IMR-90 (cell line): ENCODE data around the gene POMT2. TPM values are rescaled to one million over a fixed set of nuclear protein-coding genes. Genes with fewer than 3 reads are reported as not detected.

ENCODE experiments used
- ATAC-seq: fragments of 200-7000 bp; cut with Tn5 transposase; 2 replicates; pipeline ENCODE4 v1.9.1; 2020; ENCODE audit warnings: low read depth, mild to moderate bottlenecking, moderate library complexity
- BruUV-seq: library from RNA; stranded (reverse); fragments of 400-500 nt; replicated peaks from 2 replicates; lab custom pipeline; 2021; lab: Mats Ljungman, UMichigan
- CTCF ChIA-PET: fragments of 300-600 bp; formaldehyde crosslinking; extraction: SDS; loops from one replicate; lab custom pipeline; 2021; ENCODE audit warnings: antibody characterized with exemption; lab: Yijun Ruan, JAX
- POLR2A ChIA-PET: fragments of 300-600 bp; sonication (Branson Sonifier 250); formaldehyde crosslinking; loops from one replicate; lab custom pipeline; 2022; ENCODE audit warnings: antibody characterized with exemption; ENCODE audit not compliant: unreplicated experiment; lab: Charles Lee
- DNase-seq: peaks from one replicate; pipeline ENCODE4 v3.0.0; 2013
- H2AFZ ChIP-seq: replicated peaks from 2 replicates; pipeline ENCODE3; 2013; ENCODE audit warnings: low read length, mild to moderate bottlenecking; ENCODE audit not compliant: poor library complexity
- H2AK5ac ChIP-seq: 2 replicates; pipeline ENCODE4 v1.6.1; 2013; ENCODE audit warnings: low read depth, low read length, inconsistent platforms
- H2AK9ac ChIP-seq: replicated peaks from 2 replicates; pipeline ENCODE3; 2013; ENCODE audit warnings: mild to moderate bottlenecking, low read depth, low read length, moderate library complexity; ENCODE audit not compliant: poor library complexity
- H2BK120ac ChIP-seq: 2 replicates; pipeline ENCODE4 v1.6.1; 2013; ENCODE audit warnings: low read depth, low read length, inconsistent platforms
- H2BK15ac ChIP-seq: 3 replicates; pipeline ENCODE4 v1.6.1; 2013; ENCODE audit warnings: low read depth, low read length, inconsistent platforms
- H2BK20ac ChIP-seq: 2 replicates; pipeline ENCODE4 v1.6.1; 2013; ENCODE audit warnings: low read depth, mild to moderate bottlenecking, inconsistent platforms, low read length, moderate library complexity
- H2BK5ac ChIP-seq: 2 replicates; pipeline ENCODE4 v1.6.1; 2013; ENCODE audit warnings: mild to moderate bottlenecking, low read depth, low read length, inconsistent platforms; ENCODE audit not compliant: poor library complexity, severe bottlenecking
- H3K14ac ChIP-seq: replicated peaks from 2 replicates; pipeline ENCODE4 v1.6.1; 2013; ENCODE audit warnings: low read depth, low read length, inconsistent platforms
- H3K18ac ChIP-seq: 2 replicates; pipeline ENCODE4 v1.6.1; 2013; ENCODE audit warnings: low read depth, low read length, control low read depth
- H3K23ac ChIP-seq: 2 replicates; pipeline ENCODE4 v1.6.1; 2013; ENCODE audit warnings: low read depth, low read length, inconsistent platforms
- H3K27ac ChIP-seq: 2 replicates; pipeline ENCODE4 v1.5.1; 2013; ENCODE audit warnings: mild to moderate bottlenecking, control low read depth, low read length; ENCODE audit not compliant: insufficient read depth
- H3K27me3 ChIP-seq: 2 replicates; pipeline ENCODE4 v1.6.1; 2013; ENCODE audit warnings: low read length; ENCODE audit not compliant: control insufficient read depth, insufficient read depth
- H3K36me3 ChIP-seq: 2 replicates; pipeline ENCODE4 v1.6.1; 2013; ENCODE audit warnings: low read length, mixed read lengths; ENCODE audit not compliant: control insufficient read depth, insufficient read depth
- H3K4ac ChIP-seq: 2 replicates; pipeline ENCODE4 v1.6.1; 2013; ENCODE audit warnings: low read depth, low read length, inconsistent platforms
- H3K4me1 ChIP-seq: 2 replicates; pipeline ENCODE4 v1.6.1; 2013; ENCODE audit warnings: low read length, mixed read lengths; ENCODE audit not compliant: control insufficient read depth, insufficient read depth
- H3K4me2 ChIP-seq: 2 replicates; pipeline ENCODE4 v1.6.1; 2013; ENCODE audit warnings: low read depth, mild to moderate bottlenecking, control low read depth, low read length, moderate library complexity
- H3K4me3 ChIP-seq: 2 replicates; pipeline ENCODE4 v1.5.1; 2013; ENCODE audit warnings: low read depth, mild to moderate bottlenecking, control low read depth, low read length, moderate library complexity; ENCODE audit not compliant: insufficient read depth
- H3K56ac ChIP-seq: 2 replicates; pipeline ENCODE4 v1.6.1; 2013; ENCODE audit warnings: low read length, inconsistent platforms; ENCODE audit not compliant: insufficient read depth; ENCODE audit errors: extremely low read depth
- H3K79me1 ChIP-seq, 2 experiments: 2 replicates each; pipeline ENCODE4 v1.6.1; 2013; ENCODE audit warnings: low read length in 2 of 2, inconsistent platforms in 1 of 2, low read depth in 1 of 2
- H3K9ac ChIP-seq: 2 replicates; pipeline ENCODE4 v1.6.1; 2013; ENCODE audit warnings: low read depth, low read length, control low read depth
- H3K9me1 ChIP-seq: 2 replicates; pipeline ENCODE4 v1.6.1; 2013; ENCODE audit warnings: low read length, inconsistent platforms; ENCODE audit not compliant: insufficient read depth
- H3K9me3 ChIP-seq: 2 replicates; pipeline ENCODE4 v1.6.1; 2013; ENCODE audit warnings: low read length; ENCODE audit not compliant: control insufficient read depth, insufficient read depth
- H4K20me1 ChIP-seq: 2 replicates; pipeline ENCODE4 v1.6.1; 2013; ENCODE audit warnings: low read length, inconsistent platforms; ENCODE audit not compliant: insufficient read depth
- H4K5ac ChIP-seq: 2 replicates; pipeline ENCODE4 v1.6.1; 2013; ENCODE audit warnings: mild to moderate bottlenecking, low read depth, low read length, control low read depth
- H4K8ac ChIP-seq, 2 experiments: 2 replicates each; pipeline ENCODE4 v1.6.1; 2013; ENCODE audit warnings: low read depth in 2 of 2, low read length in 2 of 2, control low read depth in 1 of 2, inconsistent platforms in 1 of 2
- H4K91ac ChIP-seq: 2 replicates; pipeline ENCODE4 v1.6.1; 2013; ENCODE audit warnings: low read depth, low read length, inconsistent platforms; ENCODE audit not compliant: insufficient read depth
- ELK1 ChIP-seq: fragments of 150-350 bp; IDR thresholded peaks from 2 replicates; pipeline ENCODE4 v1.6.1; 2016; ENCODE audit warnings: low read depth, mild to moderate bottlenecking, low read length, moderate library complexity, borderline replicate concordance
- RCOR1 ChIP-seq: IDR thresholded peaks from 2 replicates; pipeline ENCODE4 v1.6.1; 2012; ENCODE audit warnings: mild to moderate bottlenecking, low read length, improper control_type of control experiment; ENCODE audit not compliant: insufficient replicate concordance
- WGBS, 2 experiments: methylation state at CpG; one replicate each; pipeline versions ENCODE4 v1.1.5 to v1.1.7; 2013; ENCODE audit warnings: missing lambda C conversion rate in 2 of 2; ENCODE audit not compliant: insufficient read length in 1 of 2; ENCODE audit errors: extremely low coverage in 2 of 2; 5-methylcytosine and 5-hydroxymethylcytosine counted together
- dilution Hi-C: fragments of 300-500 bp; cut with HindIII; formaldehyde crosslinking; loops from one replicate; pipeline ENCODE4 v1.14.3; 2018; ENCODE audit warnings: low sequenced_read_pairs; ENCODE audit not compliant: unreplicated experiment
- in situ Hi-C: fragments of 300-500 bp; cut with MboI; formaldehyde crosslinking; loops from 3 replicates; pipeline ENCODE4 v1.14.3; 2019; ENCODE audit warnings: low sequenced_read_pairs, inconsistent platforms, mixed read lengths
- intact Hi-C: fragments of 100-400 bp; cut with micrococcal nuclease; formaldehyde crosslinking; loops from 2 replicates; pipeline ENCODE4 v1.10.0; 2022
- polyA plus RNA-seq, 3 experiments: library from polyadenylated mRNA; depleted of rRNA; stranded (reverse); fragments of >200 nt; gene quantifications; 2 replicates each; pipeline ENCODE4 v1.2.3, GENCODE V29; 2012; ENCODE audit warnings: low replicate concordance in 1 of 3
- total RNA-seq: library from RNA; depleted of rRNA; stranded (reverse); fragments of >200 nt; gene quantifications from 2 replicates; pipeline ENCODE4 v1.2.3, GENCODE V29; 2012
- TF ChIP-seq, protein P1 (sequence below): conservative IDR thresholded peaks from 2 replicates; pipeline ENCODE4 v1.5.1; 2012; ENCODE audit warnings: mild to moderate bottlenecking, low read depth, low read length, improper control_type of control experiment

POMT2 gene
- total and polyA plus RNA-seq, 2 of the 4 experiments (the other 2 are of a cell fraction) = 6.5 to 13.0 TPM

GRCh38 chr14:77278461-77279230 is 42.0 kb downstream of the POMT2 start:
- ATAC-seq (no peak), DNase-seq (no peak)
- no peaks in the 10 kb centered on the region for H4K20me1 ChIP-seq
- H3K18ac ChIP-seq = no peak overlapping the region
- H2BK5ac ChIP-seq = no peak overlapping the region
- no peak overlapping the region for H2AFZ ChIP-seq
- H2BK120ac ChIP-seq = no peak overlapping the region
- H4K8ac ChIP-seq = no peak overlapping the region
- H2AK5ac ChIP-seq = no peak overlapping the region
- intact Hi-C loops (no loop called here), dilution Hi-C loops (no loop called here), in situ Hi-C loops (no loop called here)
- TF ChIP-seq, protein P1, sequence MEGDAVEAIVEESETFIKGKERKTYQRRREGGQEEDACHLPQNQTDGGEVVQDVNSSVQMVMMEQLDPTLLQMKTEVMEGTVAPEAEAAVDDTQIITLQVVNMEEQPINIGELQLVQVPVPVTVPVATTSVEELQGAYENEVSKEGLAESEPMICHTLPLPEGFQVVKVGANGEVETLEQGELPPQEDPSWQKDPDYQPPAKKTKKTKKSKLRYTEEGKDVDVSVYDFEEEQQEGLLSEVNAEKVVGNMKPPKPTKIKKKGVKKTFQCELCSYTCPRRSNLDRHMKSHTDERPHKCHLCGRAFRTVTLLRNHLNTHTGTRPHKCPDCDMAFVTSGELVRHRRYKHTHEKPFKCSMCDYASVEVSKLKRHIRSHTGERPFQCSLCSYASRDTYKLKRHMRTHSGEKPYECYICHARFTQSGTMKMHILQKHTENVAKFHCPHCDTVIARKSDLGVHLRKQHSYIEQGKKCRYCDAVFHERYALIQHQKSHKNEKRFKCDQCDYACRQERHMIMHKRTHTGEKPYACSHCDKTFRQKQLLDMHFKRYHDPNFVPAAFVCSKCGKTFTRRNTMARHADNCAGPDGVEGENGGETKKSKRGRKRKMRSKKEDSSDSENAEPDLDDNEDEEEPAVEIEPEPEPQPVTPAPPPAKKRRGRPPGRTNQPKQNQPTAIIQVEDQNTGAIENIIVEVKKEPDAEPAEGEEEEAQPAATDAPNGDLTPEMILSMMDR = 0 out of 2 replicates have a peak, but pooled peaks have one; percentile 7
- TF ChIP-seq RCOR1 (no peak), ELK1 (no peak)
- ChIA-PET CTCF (no interaction called here), POLR2A (no interaction called here)
- no peak overlapping the region for H3K27ac ChIP-seq
- H4K5ac ChIP-seq = no peak overlapping the region
- H3K14ac ChIP-seq = no peak overlapping the region
- H3K9me1 ChIP-seq = no peaks in the 10 kb centered on the region
- peaks cover 17% of the 10 kb centered on the region for H3K36me3 ChIP-seq
- H4K91ac ChIP-seq = no peak overlapping the region
- H2BK20ac ChIP-seq = no peak overlapping the region
- no peak overlapping the region for H3K4me2 ChIP-seq
- H3K23ac ChIP-seq = no peak overlapping the region
- H3K4me1 ChIP-seq = no peaks in the 10 kb centered on the region
- H3K9me3 ChIP-seq = no peaks in the 10 kb centered on the region
- no peaks in the 10 kb centered on the region for H3K27me3 ChIP-seq
- no peaks in the 10 kb centered on the region for H3K79me1 ChIP-seq
- no peak overlapping the region for H2AK9ac ChIP-seq
- H3K4me3 ChIP-seq = no peak overlapping the region
- H2BK15ac ChIP-seq = no peak overlapping the region
- no TSS peak for BruUV-seq
- no peak overlapping the region for H3K56ac ChIP-seq
- WGBS, 2 experiments = 86% methylated on average over 7 of the region's 14 CpGs; no CpG with 5 or more reads in 1 of the 2 experiments
- H3K9ac ChIP-seq = no peak overlapping the region
- H3K4ac ChIP-seq = no peak overlapping the region
